Effector CD4-positive, alpha-beta T cell (primary cell): ENCODE measurements around the gene SPATA19.

Experiments used
- DNase-seq: peaks from one replicate; pipeline ENCODE4 v3.0.0-alpha.2; 2020

Gene SPATA19

GRCh38 chr11:133835593-133836548, 9.4 kb downstream of the SPATA19 start:
- no peak for DNase-seq

- DNase-seq = no peak
Measured at GRCh38 chr11:133834682-133835592, 10.4 kb downstream of the SPATA19 start.

DNA sequence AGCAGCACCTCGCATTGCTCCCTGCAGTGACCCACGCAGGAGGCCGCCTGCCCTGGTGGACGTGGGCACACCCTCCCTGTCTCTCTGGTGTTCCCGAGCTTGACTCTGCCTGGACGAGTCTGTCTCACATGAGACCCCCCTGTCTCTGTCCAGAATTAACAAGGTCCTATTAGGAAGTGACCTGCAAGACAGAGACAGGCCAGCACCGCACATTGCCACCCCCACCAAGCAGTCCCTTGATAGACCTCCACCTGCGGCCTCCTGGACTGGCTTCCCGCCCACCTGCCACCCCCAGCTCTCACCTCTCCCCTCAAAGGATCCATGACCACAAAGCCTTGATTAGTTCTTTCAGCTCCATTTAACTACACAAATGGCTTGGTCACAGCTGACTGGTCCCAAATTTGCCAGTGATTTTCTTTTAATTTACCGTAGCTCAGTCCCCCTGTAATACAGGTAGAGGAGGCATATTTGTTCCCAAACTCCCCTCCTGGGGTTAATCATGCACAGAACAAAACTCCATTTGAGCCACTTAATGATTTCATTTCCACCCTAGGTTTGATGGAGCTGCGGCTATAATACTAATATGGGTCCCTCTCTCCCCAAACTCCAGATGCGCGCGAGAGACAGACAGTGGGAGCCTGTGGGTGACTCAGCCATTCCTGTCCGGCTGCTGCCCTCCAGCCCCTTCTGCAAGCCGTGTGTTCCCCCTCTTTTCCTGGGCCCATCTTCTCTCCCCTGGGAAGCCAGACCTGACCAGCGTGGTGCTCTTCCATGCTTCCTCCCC, 11.2 kb downstream of the SPATA19 start:
- no peak for DNase-seq

- DNase-seq = no peak
Measured at GRCh38 chr11:133832991-133833897, 12.1 kb downstream of the SPATA19 start.

DNA sequence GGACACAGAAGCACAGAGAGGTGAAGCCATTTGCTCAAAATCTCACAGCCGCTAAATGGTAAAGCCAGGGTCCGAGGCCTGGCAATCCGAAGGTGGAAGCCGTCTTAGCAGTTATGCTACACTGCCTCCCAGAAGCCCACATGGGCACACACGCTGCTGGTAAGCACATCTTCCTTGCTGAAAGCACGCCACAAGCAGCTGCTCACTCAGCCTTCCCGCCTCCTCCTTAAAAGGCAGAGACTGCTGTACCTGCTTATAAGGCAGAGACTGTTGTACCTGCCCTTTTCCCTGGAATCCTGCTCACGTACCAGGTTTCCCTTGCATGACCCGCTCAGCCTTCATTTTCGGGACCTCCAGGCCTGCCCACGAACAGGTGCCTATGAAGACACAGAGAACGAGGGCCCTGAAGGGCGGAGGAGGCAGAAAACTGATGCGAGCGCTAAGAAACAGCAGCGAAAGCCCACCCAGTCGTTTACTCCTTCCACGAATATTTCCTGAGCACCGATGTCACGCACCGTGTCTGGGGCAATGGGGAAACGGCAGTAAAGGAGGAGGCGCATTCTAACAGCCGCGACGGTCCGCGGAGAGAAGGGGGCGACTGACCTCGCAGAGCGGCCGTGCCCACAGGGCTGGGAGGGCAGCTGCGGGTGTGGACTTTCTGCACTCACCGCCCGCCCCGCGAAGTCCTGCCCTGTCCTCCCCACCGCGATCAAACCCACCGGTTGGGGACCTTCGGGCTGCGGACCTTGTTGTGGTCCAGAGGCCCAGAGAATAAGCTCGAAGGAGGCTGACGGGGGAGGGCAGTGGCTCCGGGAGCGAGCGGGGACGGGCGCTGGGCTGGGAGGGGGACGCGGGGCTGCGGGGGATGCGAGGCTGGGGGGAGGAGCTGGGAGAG, 13.0 kb downstream of the SPATA19 start:
- DNase-seq = no peak

GRCh38 chr11:133830931-133831907, 14.1 kb downstream of the SPATA19 start:
- DNase-seq = no peak

- DNase-seq = no peak
Measured at GRCh38 chr11:133829566-133829965, 15.7 kb downstream of the SPATA19 start.

- DNase-seq = no peak
Measured at GRCh38 chr11:133828871-133829270, 16.4 kb downstream of the SPATA19 start.

DNA sequence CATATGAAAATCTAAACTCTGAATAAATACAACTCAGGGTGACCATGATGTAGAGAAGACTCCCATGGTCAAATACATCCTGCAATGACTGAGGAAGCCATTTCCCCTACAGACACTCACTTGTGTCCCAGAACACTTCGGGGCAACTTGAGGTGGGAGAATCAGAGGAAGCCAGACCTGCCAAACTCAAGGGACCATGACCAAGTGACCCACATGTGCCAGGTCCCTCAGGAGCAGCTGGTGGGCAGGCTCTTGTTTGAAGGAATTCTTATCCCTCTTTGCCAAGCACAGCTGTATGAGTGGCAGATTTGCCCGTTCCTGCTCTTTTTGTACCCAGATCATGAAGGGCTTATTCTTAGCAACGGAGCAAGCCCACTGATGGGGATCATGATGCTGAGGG, 17.8 kb downstream of the SPATA19 start:
- DNase-seq = no peak

- no peak for DNase-seq
Measured at GRCh38 chr11:133826866-133827265, 18.4 kb downstream of the SPATA19 start.

- no peak for DNase-seq
Measured at GRCh38 chr11:133825666-133826065, 19.6 kb downstream of the SPATA19 start.

DNA sequence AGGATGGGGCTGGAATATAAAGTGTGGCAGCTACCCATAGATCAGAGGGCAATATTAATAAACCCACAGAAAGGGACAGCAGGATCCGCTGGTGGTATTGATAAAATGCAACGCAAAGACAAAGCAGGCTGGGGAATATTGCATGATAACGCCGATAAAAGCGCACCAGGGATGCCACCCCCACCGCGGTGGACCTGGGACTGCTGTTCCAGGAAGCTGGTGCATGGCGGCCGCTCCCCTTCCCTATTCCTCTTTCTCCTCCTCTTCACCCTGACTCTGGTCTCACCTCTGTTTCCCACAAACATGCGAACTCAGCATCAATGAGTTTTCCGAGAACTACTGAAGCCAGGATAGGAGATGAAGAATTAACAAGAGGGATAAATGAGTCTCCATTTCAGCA, 20.2 kb downstream of the SPATA19 start:
- no peak for DNase-seq

DNA sequence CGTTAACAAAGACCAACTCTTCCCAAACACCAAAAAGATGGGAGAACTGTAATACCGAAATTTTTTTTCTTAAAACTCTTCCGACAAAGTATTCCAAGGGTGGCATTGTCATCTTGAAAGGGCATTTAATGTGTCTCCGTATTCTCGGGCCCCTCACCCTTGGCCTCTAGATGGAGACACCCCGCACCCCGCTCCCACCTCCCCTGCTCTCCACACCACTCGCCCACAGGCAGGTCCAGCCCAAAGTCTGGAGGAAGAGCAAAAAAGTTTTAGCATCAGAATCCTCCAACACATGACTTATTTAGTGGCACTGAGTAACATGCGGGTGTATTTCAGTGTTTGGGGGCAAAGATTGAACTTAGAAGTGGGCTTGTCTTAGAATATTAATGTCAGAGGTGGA, 20.7 kb downstream of the SPATA19 start:
- no peak for DNase-seq

GRCh38 chr11:133823614-133824013, 21.7 kb downstream of the SPATA19 start:
- no peak for DNase-seq

DNA sequence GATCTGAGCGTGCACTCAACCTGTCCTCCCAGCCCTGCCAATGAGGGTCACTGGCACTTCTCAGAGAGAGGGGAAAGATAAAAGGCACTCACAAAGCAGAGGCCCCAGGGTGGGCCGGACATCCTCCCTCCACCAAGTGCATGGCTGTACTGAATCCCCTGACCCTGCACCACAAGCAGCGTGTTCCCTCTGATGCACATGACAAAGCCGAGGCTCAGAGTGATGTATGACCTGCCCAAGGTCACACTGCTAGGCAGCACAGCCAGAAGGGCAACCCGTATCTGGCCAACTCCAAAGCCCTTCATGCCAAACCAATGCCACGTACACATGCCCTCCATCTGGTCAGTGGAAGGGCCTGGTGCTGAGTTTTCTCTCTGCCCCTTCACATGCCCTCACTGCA, 22.1 kb downstream of the SPATA19 start:
- DNase-seq = no peak

DNA sequence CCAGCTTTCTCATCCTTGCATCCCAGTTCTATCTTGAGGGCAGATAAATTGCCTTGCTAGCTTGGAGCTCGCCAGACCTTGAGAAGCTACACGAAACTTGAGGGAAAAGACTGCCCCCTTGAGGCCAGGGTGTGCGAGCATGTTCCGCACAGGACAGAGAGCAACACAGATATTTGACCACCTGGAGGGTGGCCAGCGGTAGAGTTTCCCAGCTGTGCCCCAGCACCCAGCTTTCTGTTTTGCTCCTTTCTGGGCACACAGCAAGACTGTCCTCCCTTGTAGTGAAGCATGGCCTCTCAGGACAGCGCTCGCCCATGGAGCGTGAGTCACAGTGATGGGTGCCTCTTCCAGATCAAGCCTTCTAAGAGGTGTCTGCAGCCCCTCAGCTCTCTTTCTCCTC, 23.5 kb downstream of the SPATA19 start:
- no peak for DNase-seq

DNA sequence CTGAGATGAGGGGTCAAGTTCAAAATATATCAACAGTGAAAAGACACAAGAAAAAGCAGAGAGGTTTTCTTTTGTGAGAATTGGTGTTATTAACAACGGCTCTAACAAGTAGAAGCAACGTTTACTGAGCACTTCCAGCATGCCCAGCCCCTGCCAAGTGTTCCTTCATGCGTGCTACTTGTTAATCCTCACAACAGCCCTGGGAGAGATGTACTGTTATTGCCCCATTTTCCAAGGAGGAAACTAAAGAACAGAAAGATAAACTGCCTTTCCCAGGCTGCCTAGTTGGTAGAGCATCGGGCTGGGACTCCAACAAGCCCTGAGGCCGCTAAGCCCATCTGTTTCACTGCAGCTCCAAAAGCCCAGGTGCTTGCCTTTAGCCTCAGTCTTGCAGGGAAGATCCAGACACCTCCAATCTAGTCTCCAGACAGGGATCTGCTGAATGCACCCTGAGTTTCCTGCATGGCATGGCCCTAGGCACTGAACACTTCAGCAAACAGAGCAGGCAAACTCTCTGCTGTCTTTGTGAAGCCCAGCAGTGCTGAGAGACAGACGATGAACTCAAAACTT, 25.5 kb downstream of the SPATA19 start:
- DNase-seq = no peak

- no peak for DNase-seq
Measured at GRCh38 chr11:133819114-133819513, 26.2 kb downstream of the SPATA19 start.

DNA sequence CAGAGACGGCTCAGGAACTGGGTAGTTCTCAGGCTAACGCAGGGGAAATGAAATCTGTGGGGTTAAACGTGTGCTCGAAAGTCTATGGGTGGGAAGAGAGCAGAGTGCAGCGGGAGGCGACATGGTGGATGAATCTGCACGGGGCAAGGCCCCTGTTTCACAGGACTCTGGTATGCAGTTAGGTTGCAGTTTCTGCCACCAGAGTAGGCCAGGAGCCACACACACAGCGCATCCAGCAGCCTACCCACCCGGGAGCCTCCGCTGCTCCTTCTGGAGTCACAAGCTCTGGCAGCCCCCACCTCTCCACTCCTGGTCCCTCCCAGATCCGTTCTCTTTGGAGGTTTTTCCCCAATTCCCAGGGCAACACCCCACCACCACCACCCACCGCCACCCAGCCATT, 27.0 kb downstream of the SPATA19 start:
- DNase-seq = no peak
